Measurements from ENCODE around the gene LRRTM4. TPM values are rescaled to one million over a fixed set of nuclear protein-coding genes. Genes with fewer than 3 reads are reported as not detected.
A peak's percentile ranks its signal among the peaks of the same experiment; 100 is the strongest.

The LRRTM4 gene
- total and polyA plus RNA-seq, 2 donors (not counting 1 experiment from before 2014, with no cell fraction given): 0.05 TPM; not detected in 1

DNA sequence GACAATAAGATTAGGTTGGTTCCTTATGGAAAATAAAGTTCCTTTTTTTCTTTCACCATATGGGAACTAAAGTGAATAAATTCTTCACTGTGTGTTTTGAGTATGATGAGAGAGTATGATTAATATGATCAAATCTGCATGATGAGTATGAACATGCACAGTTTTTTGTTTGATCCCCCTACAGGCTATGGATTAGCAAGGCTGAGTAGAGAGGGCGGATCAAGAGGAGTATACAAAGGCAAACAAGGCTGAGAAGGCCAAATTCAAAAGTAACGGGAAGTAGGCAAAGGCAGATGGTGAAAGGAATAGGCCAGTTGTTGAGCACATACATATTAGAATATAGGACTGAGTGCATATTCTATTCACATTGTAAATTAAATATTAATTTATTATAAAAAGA is 508.2 kb downstream of the LRRTM4 start:
- Histone ChIP-seq H3K9me3 (ENCODE audit: control insufficient read depth, insufficient read depth, low read depth, low read length) (no peaks in the 10 kb centered on the region), H3K9ac (ENCODE audit: insufficient read depth, low read length) (no peak overlapping the region), H3K4me1 (ENCODE audit: control insufficient read depth, extremely low read depth, insufficient read depth, low read length) (no peaks in the 10 kb centered on the region), H3K27me3 (ENCODE audit: control insufficient read depth, insufficient read depth, low read length) (no peaks in the 10 kb centered on the region), H3K4me2 (ENCODE audit: extremely low read depth, insufficient read depth, low read length) (no peak overlapping the region), H4K20me1 (ENCODE audit: control insufficient read depth, extremely low read depth, insufficient read depth, low read length) (no peaks in the 10 kb centered on the region), H3K4me3 (replicated peaks in 1 of 4; ENCODE audit: control extremely low read depth in 1 of 4, insufficient read depth in 1 of 4, low read depth in 3 of 4, low read length in 4 of 4) (no peak overlapping the region), H2AFZ (ENCODE audit: low read length) (no peak overlapping the region), H3K79me2 (ENCODE audit: control insufficient read depth, insufficient read depth, low read length) (no peaks in the 10 kb centered on the region), H3K36me3 (ENCODE audit: control insufficient read depth, insufficient read depth, low read length) (no peaks in the 10 kb centered on the region), H3K27ac (ENCODE audit: insufficient read depth, low read length) (no peak overlapping the region)
- no peak for DNase-seq (ENCODE audit: low read depth in 2 of 2)
- no peak for TF ChIP-seq EZH2 (IDR thresholded peaks at IDR 0.05; ENCODE audit: low read length, missing control alignments)
- TF ChIP-seq, protein P1, sequence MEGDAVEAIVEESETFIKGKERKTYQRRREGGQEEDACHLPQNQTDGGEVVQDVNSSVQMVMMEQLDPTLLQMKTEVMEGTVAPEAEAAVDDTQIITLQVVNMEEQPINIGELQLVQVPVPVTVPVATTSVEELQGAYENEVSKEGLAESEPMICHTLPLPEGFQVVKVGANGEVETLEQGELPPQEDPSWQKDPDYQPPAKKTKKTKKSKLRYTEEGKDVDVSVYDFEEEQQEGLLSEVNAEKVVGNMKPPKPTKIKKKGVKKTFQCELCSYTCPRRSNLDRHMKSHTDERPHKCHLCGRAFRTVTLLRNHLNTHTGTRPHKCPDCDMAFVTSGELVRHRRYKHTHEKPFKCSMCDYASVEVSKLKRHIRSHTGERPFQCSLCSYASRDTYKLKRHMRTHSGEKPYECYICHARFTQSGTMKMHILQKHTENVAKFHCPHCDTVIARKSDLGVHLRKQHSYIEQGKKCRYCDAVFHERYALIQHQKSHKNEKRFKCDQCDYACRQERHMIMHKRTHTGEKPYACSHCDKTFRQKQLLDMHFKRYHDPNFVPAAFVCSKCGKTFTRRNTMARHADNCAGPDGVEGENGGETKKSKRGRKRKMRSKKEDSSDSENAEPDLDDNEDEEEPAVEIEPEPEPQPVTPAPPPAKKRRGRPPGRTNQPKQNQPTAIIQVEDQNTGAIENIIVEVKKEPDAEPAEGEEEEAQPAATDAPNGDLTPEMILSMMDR (conservative IDR thresholded peaks at IDR 0.05 in 1 of 2, IDR thresholded peaks at IDR 0.05 in 1 of 2; ENCODE audit: low read depth in 1 of 2, low read length in 2 of 2): no peak

DNA sequence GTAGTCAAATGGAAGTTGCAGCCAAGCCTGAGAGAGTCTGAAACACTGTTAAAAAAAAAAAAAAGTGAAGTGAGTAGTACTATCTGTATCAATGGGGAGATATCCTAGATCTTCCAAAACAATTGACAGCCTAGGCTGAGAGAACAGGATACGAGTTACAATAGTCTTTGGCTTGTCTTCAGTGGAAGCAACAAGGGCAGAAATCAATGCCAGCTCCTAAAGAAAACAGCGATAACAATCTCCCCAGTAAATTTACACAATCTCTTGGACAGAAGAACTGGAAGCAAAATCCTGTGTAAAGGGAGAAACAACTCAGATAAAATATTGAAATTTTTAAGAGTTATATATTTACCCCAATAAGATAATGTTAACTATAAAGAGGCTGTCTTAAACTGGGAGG is 508.7 kb downstream of the LRRTM4 start:
- Histone ChIP-seq H3K9ac (ENCODE audit: insufficient read depth, low read length) (no peak overlapping the region), H3K79me2 (ENCODE audit: control insufficient read depth, insufficient read depth, low read length) (no peaks in the 10 kb centered on the region), H4K20me1 (ENCODE audit: control insufficient read depth, extremely low read depth, insufficient read depth, low read length) (no peaks in the 10 kb centered on the region), H2AFZ (ENCODE audit: low read length) (no peak overlapping the region), H3K4me3 (replicated peaks in 1 of 4; ENCODE audit: control extremely low read depth in 1 of 4, insufficient read depth in 1 of 4, low read depth in 3 of 4, low read length in 4 of 4) (no peak overlapping the region), H3K27me3 (ENCODE audit: control insufficient read depth, insufficient read depth, low read length) (no peaks in the 10 kb centered on the region), H3K9me3 (ENCODE audit: control insufficient read depth, insufficient read depth, low read depth, low read length) (no peaks in the 10 kb centered on the region), H3K4me2 (ENCODE audit: extremely low read depth, insufficient read depth, low read length) (no peak overlapping the region), H3K4me1 (ENCODE audit: control insufficient read depth, extremely low read depth, insufficient read depth, low read length) (no peaks in the 10 kb centered on the region), H3K36me3 (ENCODE audit: control insufficient read depth, insufficient read depth, low read length) (no peaks in the 10 kb centered on the region), H3K27ac (ENCODE audit: insufficient read depth, low read length) (no peak overlapping the region)
- no peak for TF ChIP-seq EZH2 (IDR thresholded peaks at IDR 0.05; ENCODE audit: low read length, missing control alignments)
- TF ChIP-seq, protein P1 (conservative IDR thresholded peaks at IDR 0.05 in 1 of 2, IDR thresholded peaks at IDR 0.05 in 1 of 2; ENCODE audit: low read depth in 1 of 2, low read length in 2 of 2): no peak
- no peak for DNase-seq (ENCODE audit: low read depth in 2 of 2)

DNA sequence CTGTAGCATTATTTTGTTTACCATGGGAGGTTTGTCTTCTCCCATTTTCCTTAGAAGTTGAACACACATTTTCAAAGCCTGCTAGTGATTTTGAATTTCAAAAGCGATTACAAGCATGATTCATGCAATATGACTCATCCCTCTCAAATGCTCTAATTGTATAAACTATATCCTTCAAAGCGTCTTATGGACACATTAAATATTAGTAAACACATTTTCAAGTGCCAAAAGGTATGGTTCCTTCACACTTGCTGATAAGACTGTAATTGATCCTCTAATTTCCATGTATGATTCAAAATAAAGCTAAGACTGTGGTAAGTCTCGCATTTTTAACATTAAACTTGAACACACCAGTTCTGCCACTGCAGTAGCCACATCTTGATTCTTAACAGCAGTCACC is 512.9 kb downstream of the LRRTM4 start:
- H3K27me3 ChIP-seq (ENCODE audit: control insufficient read depth, insufficient read depth, low read length): no peaks in the 10 kb centered on the region
- DNase-seq (ENCODE audit: low read depth in 2 of 2): peak; percentile 45 to 74
- H3K4me2 ChIP-seq (ENCODE audit: extremely low read depth, insufficient read depth, low read length): no peak overlapping the region
- H3K4me3 ChIP-seq (replicated peaks in 1 of 4; ENCODE audit: control extremely low read depth in 1 of 4, insufficient read depth in 1 of 4, low read depth in 3 of 4, low read length in 4 of 4): no peak overlapping the region
- H3K9ac ChIP-seq (ENCODE audit: insufficient read depth, low read length): no peak overlapping the region
- H3K9me3 ChIP-seq (ENCODE audit: control insufficient read depth, insufficient read depth, low read depth, low read length): no peaks in the 10 kb centered on the region
- H3K4me1 ChIP-seq (ENCODE audit: control insufficient read depth, extremely low read depth, insufficient read depth, low read length): no peaks in the 10 kb centered on the region
- H3K36me3 ChIP-seq (ENCODE audit: control insufficient read depth, insufficient read depth, low read length): no peaks in the 10 kb centered on the region
- no peak overlapping the region for H3K27ac ChIP-seq (ENCODE audit: insufficient read depth, low read length)
- H2AFZ ChIP-seq (ENCODE audit: low read length): no peak overlapping the region
- no peaks in the 10 kb centered on the region for H4K20me1 ChIP-seq (ENCODE audit: control insufficient read depth, extremely low read depth, insufficient read depth, low read length)
- TF ChIP-seq, protein P1 (conservative IDR thresholded peaks at IDR 0.05 in 1 of 2, IDR thresholded peaks at IDR 0.05 in 1 of 2; ENCODE audit: low read depth in 1 of 2, low read length in 2 of 2): no peak
- TF ChIP-seq EZH2 (IDR thresholded peaks at IDR 0.05; ENCODE audit: low read length, missing control alignments): no peak
- no peaks in the 10 kb centered on the region for H3K79me2 ChIP-seq (ENCODE audit: control insufficient read depth, insufficient read depth, low read length)
